Muscle layer of colon (tissue), 2 donors: ENCODE results near the gene ENTR1.

Experiments
- H3K27ac ChIP-seq: one replicate; pipeline ENCODE4 v1.7.0; 2013; ENCODE audit warnings: low read depth, mild to moderate bottlenecking, low read length, moderate library complexity
- H3K27me3 ChIP-seq, 2 donors: one replicate each; pipeline ENCODE4 v1.7.0; 2013; ENCODE audit warnings: low read length in 2 of 2, mild to moderate bottlenecking in 2 of 2; ENCODE audit not compliant: insufficient read depth in 2 of 2, control insufficient read depth in 1 of 2
- H3K36me3 ChIP-seq: one replicate; pipeline ENCODE4 v1.7.0; 2013; ENCODE audit warnings: mild to moderate bottlenecking, low read length; ENCODE audit not compliant: insufficient read depth
- H3K4me1 ChIP-seq: one replicate; pipeline ENCODE4 v1.7.0; 2013; ENCODE audit warnings: mild to moderate bottlenecking, low read length; ENCODE audit not compliant: insufficient read depth
- H3K4me3 ChIP-seq, 2 donors: one replicate each; pipeline ENCODE4 v1.7.0; 2013; ENCODE audit warnings: low read length in 2 of 2, low read depth in 1 of 2, mild to moderate bottlenecking in 1 of 2, moderate library complexity in 1 of 2
- H3K9ac ChIP-seq: one replicate; pipeline ENCODE4 v1.7.0; 2013; ENCODE audit warnings: low read length
- H3K9me3 ChIP-seq: one replicate; pipeline ENCODE4 v1.7.0; 2013; ENCODE audit warnings: mild to moderate bottlenecking, low read length
- donor health status: abdominal sarcoma.
- donor health status: Adenocarcinoma of cecum.

The ENTR1 gene

GRCh38 chr9:136445799-136446198, 35.4 kb upstream of the ENTR1 start:
- Histone ChIP-seq H3K4me3 (no peak overlapping the region), H3K9me3 (no peaks in the 10 kb centered on the region), H3K27me3 (no peaks in the 10 kb centered on the region), H3K4me1 (no peaks in the 10 kb centered on the region), H3K27ac (no peak overlapping the region), H3K36me3 (peaks cover 84% of the 10 kb centered on the region), H3K9ac (no peak overlapping the region)

- Histone ChIP-seq H3K4me3 (no peak overlapping the region), H3K4me1 (peaks cover 6% of the 10 kb centered on the region), H3K9ac (no peak overlapping the region), H3K36me3 (peaks cover 73% of the 10 kb centered on the region), H3K9me3 (no peaks in the 10 kb centered on the region), H3K27ac (no peak overlapping the region), H3K27me3 (no peaks in the 10 kb centered on the region)
Observed at GRCh38 chr9:136444102-136444501, 33.7 kb upstream of the ENTR1 start.

- Histone ChIP-seq H3K4me1 (peaks cover 6% of the 10 kb centered on the region), H3K4me3 (no peak overlapping the region), H3K27ac (no peak overlapping the region), H3K36me3 (peaks cover 69% of the 10 kb centered on the region), H3K27me3 (no peaks in the 10 kb centered on the region), H3K9ac (no peak overlapping the region), H3K9me3 (no peaks in the 10 kb centered on the region)
Observed at GRCh38 chr9:136443687-136444086, 33.3 kb upstream of the ENTR1 start.

DNA sequence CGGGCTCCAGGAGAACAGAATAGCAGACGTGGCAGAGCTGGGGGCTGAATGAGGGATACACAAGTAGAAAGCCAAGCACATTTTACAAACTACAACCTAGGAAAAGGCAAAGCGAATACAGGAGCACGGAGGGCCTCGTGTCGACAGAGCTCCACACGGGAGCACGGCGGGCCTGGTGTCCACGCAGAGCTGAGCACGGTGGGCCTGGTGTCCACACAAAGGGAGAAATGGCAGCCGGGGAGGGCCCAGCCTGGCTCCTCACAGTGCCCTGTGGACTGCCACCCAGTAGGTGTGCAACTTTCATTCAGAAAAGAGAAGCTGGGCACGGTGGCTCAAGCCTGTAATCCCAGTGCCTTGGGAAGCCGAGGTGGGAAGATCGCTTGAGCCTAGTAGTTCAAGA, 32.7 kb upstream of the ENTR1 start:
- Histone ChIP-seq H3K36me3 (peaks cover 63% of the 10 kb centered on the region), H3K4me1 (peaks cover 9% of the 10 kb centered on the region), H3K9me3 (no peaks in the 10 kb centered on the region), H3K27me3 (no peaks in the 10 kb centered on the region), H3K4me3 (no peak overlapping the region), H3K27ac (no peak overlapping the region), H3K9ac (no peak overlapping the region)

DNA sequence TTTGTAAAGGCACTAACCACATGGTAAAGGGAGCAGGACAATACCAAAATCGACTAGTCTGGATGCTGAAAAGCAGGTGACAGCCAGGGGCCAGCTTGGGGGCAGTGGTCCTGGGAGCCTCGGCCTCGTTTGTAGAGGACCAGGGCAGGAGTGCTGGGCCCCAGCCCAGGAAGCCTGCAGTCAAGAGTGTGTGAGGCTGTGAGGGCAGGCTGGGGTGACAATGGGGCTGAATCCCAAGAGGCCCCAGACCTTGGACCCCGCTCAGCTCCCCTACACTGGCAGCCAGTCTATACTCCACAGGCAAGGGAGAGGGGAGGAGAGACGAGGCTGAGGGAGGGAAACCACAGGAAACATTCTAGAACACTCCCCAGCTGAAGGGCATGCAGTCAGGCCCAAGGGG, 31.9 kb upstream of the ENTR1 start:
- Histone ChIP-seq H3K9me3 (no peaks in the 10 kb centered on the region), H3K27ac (no peak overlapping the region), H3K4me1 (peaks cover 17% of the 10 kb centered on the region), H3K9ac (no peak overlapping the region), H3K4me3 (no peak overlapping the region), H3K27me3 (no peaks in the 10 kb centered on the region), H3K36me3 (peaks cover 55% of the 10 kb centered on the region)

GRCh38 chr9:136441681-136442245, 31.3 kb upstream of the ENTR1 start:
- Histone ChIP-seq H3K27ac (no peak overlapping the region), H3K36me3 (peaks cover 50% of the 10 kb centered on the region), H3K4me1 (peaks cover 22% of the 10 kb centered on the region), H3K27me3 (no peaks in the 10 kb centered on the region), H3K9ac (no peak overlapping the region), H3K4me3 (no peak overlapping the region), H3K9me3 (no peaks in the 10 kb centered on the region)

DNA sequence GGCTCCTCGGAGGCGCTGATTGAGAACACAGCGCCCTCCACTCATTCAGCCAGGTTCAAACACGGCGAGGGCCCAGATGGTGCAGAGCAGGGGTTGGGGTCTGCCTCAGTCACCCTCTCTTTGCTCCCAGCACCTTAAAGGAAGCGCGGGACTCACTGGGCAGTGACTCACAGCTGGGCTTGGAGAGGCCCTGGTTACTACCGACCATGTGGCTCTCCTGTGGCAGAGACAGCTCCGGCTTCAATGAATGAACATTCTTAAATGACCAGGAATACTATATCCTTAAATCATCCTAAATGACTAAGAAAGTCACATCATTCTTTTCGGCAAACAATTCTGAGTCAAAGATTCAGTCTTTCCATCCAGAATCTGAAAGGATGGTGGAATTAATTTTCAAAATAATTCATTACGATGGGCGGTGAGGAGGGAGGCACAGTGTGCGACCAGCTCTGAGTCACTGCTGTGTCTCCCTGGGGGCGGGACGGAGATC, 30.8 kb upstream of the ENTR1 start:
- no peak overlapping the region for H3K4me3 ChIP-seq
- no peak overlapping the region for H3K27ac ChIP-seq
- H3K9ac ChIP-seq = no peak overlapping the region
- H3K9me3 ChIP-seq = no peaks in the 10 kb centered on the region
- peaks cover 22% of the 10 kb centered on the region for H3K4me1 ChIP-seq
- H3K27me3 ChIP-seq = no peaks in the 10 kb centered on the region
- peaks cover 46% of the 10 kb centered on the region for H3K36me3 ChIP-seq

GRCh38 chr9:136439481-136440408, 29.3 kb upstream of the ENTR1 start, which contains the start of gene INPP5E:
INPP5E (minus strand) TSS chr9:136439845; CDS start chr9:136439419, 426 bp downstream.
- Histone ChIP-seq H3K36me3 (peaks cover 35% of the 10 kb centered on the region), H3K4me3 (peak within 1 kb of the TSS; percentile 76 to 85), H3K27me3 (no peaks in the 10 kb centered on the region), H3K9ac (peak within 1 kb of the TSS; percentile 44), H3K9me3 (no peaks in the 10 kb centered on the region), H3K27ac (peak within 1 kb of the TSS; percentile 71), H3K4me1 (peaks cover 22% of the 10 kb centered on the region)

GRCh38 chr9:136438548-136439480, 28.4 kb upstream of the ENTR1 start:
- Histone ChIP-seq H3K27ac (peak overlapping the region; percentile 71), H3K36me3 (peaks cover 27% of the 10 kb centered on the region), H3K4me1 (peaks cover 22% of the 10 kb centered on the region), H3K4me3 (peak overlapping the region; percentile 76 to 85), H3K9me3 (no peaks in the 10 kb centered on the region), H3K27me3 (no peaks in the 10 kb centered on the region), H3K9ac (peak overlapping the region; percentile 44)

DNA sequence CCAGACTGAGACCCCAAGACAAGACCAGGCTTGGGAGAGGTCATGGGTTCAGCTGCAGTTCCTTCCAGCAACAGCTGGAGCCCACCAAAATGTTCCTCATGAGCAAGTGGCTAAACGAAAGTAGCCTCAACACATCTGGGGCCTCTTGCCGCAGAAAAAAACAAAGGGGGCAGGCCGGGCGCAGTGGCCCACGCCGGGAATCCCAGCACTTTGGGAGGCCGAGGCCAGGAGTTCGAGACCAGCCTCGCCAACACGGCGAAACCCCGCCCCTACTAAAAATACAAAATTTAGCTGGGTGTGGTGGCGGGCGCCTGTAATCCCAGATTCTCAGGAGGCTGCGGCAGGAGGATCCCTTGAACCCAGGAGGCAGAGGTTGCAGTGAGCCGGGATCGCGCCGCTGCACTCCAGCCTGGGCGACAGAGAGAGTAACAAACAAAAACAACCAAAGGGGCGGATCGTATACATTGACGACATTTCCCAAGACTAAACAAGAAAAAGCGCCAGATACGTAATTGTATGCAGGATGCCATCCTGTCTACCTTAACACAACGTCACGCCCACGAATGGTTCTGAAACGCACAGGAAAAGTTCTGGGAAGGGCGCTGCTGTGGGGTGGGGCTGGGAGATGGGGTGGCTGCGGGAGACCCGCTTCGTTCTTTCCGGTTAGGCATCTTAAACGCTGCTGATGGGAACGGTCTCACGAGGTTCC, 27.6 kb upstream of the ENTR1 start:
- Histone ChIP-seq H3K4me3 (peak overlapping the region; percentile 76 to 85), H3K9ac (peak overlapping the region; percentile 44), H3K27ac (peak overlapping the region; percentile 71), H3K4me1 (peaks cover 22% of the 10 kb centered on the region), H3K27me3 (no peaks in the 10 kb centered on the region), H3K36me3 (peaks cover 27% of the 10 kb centered on the region), H3K9me3 (no peaks in the 10 kb centered on the region)
